AG09319 (cell line): ENCODE measurements around the gene ZBTB12.

ENCODE experiments used
- DNase-seq: peaks from one replicate; pipeline ENCODE4 v3.0.0-alpha.2; 2010; ENCODE audit warnings: low read depth; ENCODE audit errors: extremely low read depth
- CTCF ChIP-seq: IDR thresholded peaks from 2 replicates; pipeline ENCODE4 v1.5.1; 2011; ENCODE audit warnings: low read depth, mild to moderate bottlenecking, inconsistent platforms, low read length, moderate library complexity

ZBTB12 gene

GRCh38 chr6:31946370-31946885 is 44.5 kb upstream of the ZBTB12 start:
- no peak for TF ChIP-seq CTCF
- DNase-seq: no peak

GRCh38 chr6:31945507-31946369 is 43.9 kb upstream of the ZBTB12 start, which contains the start of gene CFB:
Gene CFB (plus strand): TSS chr6:31946095. CDS start chr6:31946222, 127 bp downstream.
- peak; percentile 68 for DNase-seq
- TF ChIP-seq CTCF: no peak

GRCh38 chr6:31945154-31945506 is 43.2 kb upstream of the ZBTB12 start:
- DNase-seq: no peak
- TF ChIP-seq CTCF: no peak

DNA sequence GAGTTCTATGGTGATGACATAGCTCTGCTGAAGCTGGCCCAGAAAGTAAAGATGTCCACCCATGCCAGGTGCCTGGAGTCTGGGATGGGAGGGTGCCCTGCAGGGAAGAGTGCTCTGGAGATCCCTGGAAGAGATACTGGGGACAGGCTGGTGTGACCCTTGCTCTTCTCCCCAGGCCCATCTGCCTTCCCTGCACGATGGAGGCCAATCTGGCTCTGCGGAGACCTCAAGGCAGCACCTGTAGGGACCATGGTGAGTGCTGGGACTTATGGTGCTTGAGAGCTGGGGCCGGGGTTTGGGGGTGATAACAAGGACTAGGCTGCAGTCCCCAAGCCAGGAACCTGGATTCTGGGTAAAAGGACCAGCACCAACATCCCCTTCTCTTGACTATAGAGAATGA is 41.9 kb upstream of the ZBTB12 start:
- no peak for TF ChIP-seq CTCF
- DNase-seq: no peak

DNA sequence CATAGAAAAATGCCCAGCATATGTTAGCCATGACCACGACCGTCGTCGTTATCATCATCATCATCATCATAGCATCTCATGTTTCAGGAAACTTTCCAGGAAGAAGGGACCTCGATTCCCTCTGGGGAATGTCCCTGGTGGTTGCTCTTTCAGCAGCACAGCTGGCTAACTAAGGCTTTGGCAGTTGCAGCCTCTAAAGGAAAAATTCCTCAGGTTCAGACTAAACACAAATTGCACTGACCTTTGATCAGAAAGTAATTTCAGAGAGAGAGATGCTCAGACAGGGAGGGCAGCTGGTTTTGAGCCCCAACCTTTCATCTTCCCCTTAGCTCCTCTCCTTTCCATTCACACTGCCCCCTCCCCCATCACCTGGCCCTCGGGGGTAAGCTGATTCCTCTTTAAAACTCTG is 38.4 kb upstream of the ZBTB12 start:
- TF ChIP-seq CTCF: no peak
- DNase-seq: no peak

GRCh38 chr6:31935823-31936222 is 33.9 kb upstream of the ZBTB12 start:
- no peak for TF ChIP-seq CTCF

GRCh38 chr6:31935021-31935420 is 33.1 kb upstream of the ZBTB12 start:
- no peak for DNase-seq
- TF ChIP-seq CTCF: no peak

More at GRCh38 chr6:31935823-31936222, 33.9 kb upstream of the ZBTB12 start:
- DNase-seq: no peak
